ENCODE measurements around the gene ARHGAP33.

ARHGAP33 gene

DNA sequence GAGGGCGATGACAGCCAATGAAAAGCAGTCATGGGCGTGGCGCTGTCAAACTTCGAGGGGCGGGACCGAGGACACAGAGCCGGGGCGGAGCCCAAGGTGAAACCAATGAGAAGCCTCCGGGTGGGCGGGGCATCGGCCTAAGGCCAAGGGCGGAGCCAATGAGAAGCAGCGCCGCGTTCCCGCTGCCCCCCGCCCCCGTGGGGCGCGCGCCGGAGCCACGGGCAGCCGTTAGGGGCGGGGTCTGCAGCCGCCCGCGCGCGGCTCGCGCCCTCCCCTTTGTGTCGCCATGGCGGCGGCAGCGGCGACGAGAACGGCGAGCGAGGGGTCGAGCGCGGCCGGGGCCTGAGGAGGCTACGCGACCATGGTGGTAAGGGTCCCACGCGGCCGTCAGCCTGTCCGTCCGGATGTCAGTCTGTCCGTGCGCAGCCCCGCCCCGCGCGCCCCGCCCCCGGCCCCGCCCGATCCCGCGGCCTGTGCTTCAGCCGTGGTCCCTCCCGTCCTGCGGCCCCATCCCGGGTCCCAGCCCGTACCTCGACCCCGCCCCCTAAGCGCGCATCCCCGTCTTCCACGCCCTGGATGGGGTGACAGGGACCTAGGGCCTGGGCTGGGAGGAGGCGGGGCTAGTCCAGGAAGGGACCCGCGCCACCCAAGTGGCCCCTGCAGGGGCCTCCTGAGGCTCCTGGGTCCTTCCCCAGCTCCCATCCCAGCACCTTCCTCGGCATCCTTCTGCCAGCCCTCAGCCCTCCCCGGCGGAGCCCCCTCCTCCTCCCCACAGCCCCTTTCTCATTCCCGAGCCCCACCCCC lies at the start of gene ARHGAP33:
Gene ARHGAP33, plus strand, starts transcription at position 267 of the 804 bp plus-strand sequence. Its CDS starts 95 bp downstream, at position 362.
- peak within 1 kb of the TSS; percentile 81 for H3K4me3 ChIP-seq (ENCODE audit: low read length)
- peaks cover 23% of the 10 kb centered on the region for H3K4me1 ChIP-seq (ENCODE audit: insufficient read depth, low read length)
- H3K36me3 ChIP-seq (ENCODE audit: insufficient read depth, low read length) = peaks cover 25% of the 10 kb centered on the region
- H3K9me3 ChIP-seq (ENCODE audit: low read length) = no peaks in the 10 kb centered on the region
- no peak within 1 kb of the TSS for H2AFZ ChIP-seq (ENCODE audit: low read depth, low read length)
- H3K27me3 ChIP-seq (ENCODE audit: insufficient read depth, low read length) = no peaks in the 10 kb centered on the region

- Histone ChIP-seq H3K36me3 (ENCODE audit: insufficient read depth, low read length) (peaks cover 91% of the 10 kb centered on the region), H2AFZ (ENCODE audit: low read depth, low read length) (no peak overlapping the region), H3K9me3 (ENCODE audit: low read length) (no peaks in the 10 kb centered on the region), H3K4me1 (ENCODE audit: insufficient read depth, low read length) (no peaks in the 10 kb centered on the region), H3K4me3 (ENCODE audit: low read length) (no peak overlapping the region), H3K27me3 (ENCODE audit: insufficient read depth, low read length) (no peaks in the 10 kb centered on the region)
Observed at GRCh38 chr19:35727053-35727955, 48.1 kb upstream of the ARHGAP33 start.

DNA sequence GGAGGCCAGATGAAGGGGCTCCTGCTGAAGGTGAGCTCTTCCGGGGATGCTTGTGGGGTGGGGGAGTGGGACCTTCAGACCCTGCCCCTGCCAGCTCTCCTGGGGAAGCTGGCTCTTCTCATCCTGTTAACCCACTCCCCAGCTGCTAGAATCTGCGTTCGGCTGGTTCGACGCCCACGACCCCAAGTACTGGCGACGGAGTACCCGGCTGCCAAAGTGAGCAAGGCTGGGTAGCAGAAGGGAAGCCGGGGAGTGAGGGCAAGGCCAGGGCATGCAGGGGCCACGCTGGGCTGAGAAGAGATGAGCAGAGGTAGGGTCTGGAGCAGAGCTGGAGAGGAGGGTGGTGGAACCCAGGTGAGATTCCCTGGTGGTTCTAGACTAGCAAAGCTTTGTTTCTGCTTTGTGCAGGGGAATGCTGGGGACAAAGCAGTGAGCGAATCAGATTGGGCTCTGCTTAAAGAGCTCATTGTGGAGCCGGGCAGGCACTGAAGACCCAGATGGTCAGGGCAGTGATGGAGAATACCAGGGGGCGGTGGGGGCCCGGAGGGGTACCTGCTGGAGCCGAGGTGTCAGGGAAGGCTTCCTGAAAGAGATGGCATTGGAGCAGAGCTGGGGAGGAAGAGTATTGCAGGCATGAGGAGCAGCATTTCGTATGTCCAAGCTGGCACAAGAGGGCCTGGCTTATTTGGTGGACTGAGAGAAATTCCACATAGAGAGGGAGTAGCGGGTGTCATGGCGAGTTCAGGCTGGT lies 47.2 kb upstream of the ARHGAP33 start:
- peaks cover 86% of the 10 kb centered on the region for H3K36me3 ChIP-seq (ENCODE audit: insufficient read depth, low read length)
- no peak overlapping the region for H2AFZ ChIP-seq (ENCODE audit: low read depth, low read length)
- H3K27me3 ChIP-seq (ENCODE audit: insufficient read depth, low read length) = no peaks in the 10 kb centered on the region
- no peaks in the 10 kb centered on the region for H3K9me3 ChIP-seq (ENCODE audit: low read length)
- no peaks in the 10 kb centered on the region for H3K4me1 ChIP-seq (ENCODE audit: insufficient read depth, low read length)
- H3K4me3 ChIP-seq (ENCODE audit: low read length) = no peak overlapping the region

GRCh38 chr19:35729021-35729420 lies 46.3 kb upstream of the ARHGAP33 start:
- H3K4me3 ChIP-seq (ENCODE audit: low read length) = no peak overlapping the region
- H3K36me3 ChIP-seq (ENCODE audit: insufficient read depth, low read length) = peaks cover 86% of the 10 kb centered on the region
- no peaks in the 10 kb centered on the region for H3K9me3 ChIP-seq (ENCODE audit: low read length)

GRCh38 chr19:35729763-35730162 lies 45.6 kb upstream of the ARHGAP33 start:
- peaks cover 86% of the 10 kb centered on the region for H3K36me3 ChIP-seq (ENCODE audit: insufficient read depth, low read length)
- H3K4me1 ChIP-seq (ENCODE audit: insufficient read depth, low read length) = no peaks in the 10 kb centered on the region
- H3K27me3 ChIP-seq (ENCODE audit: insufficient read depth, low read length) = no peaks in the 10 kb centered on the region
- no peaks in the 10 kb centered on the region for H3K9me3 ChIP-seq (ENCODE audit: low read length)
- H3K4me3 ChIP-seq (ENCODE audit: low read length) = no peak overlapping the region
- H2AFZ ChIP-seq (ENCODE audit: low read depth, low read length) = no peak overlapping the region

More at GRCh38 chr19:35729021-35729420, 46.3 kb upstream of the ARHGAP33 start:
- Histone ChIP-seq H2AFZ (ENCODE audit: low read depth, low read length) (no peak overlapping the region), H3K27me3 (ENCODE audit: insufficient read depth, low read length) (no peaks in the 10 kb centered on the region), H3K4me1 (ENCODE audit: insufficient read depth, low read length) (no peaks in the 10 kb centered on the region)

DNA sequence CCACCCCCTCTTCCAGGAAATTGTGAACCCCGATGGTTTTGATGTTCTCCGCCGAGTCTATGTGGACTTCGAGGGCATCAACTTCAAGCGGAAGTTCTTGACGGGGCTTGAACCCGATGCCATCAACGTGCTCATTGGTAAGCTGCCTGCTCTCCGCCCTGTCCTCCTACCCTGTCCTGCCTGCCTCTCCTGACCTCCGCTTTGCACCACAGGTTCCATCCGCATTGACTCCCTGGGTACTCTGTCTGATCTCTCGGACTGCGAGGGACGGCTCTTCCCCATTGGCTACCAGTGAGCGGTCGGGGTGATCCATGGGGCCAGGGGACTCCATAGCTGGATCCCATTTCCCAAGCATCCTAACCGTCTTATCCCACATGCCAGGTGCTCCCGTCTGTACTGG lies 45.0 kb upstream of the ARHGAP33 start:
- H3K27me3 ChIP-seq (ENCODE audit: insufficient read depth, low read length) = no peaks in the 10 kb centered on the region
- H3K4me3 ChIP-seq (ENCODE audit: low read length) = no peak overlapping the region
- H2AFZ ChIP-seq (ENCODE audit: low read depth, low read length) = no peak overlapping the region
- H3K4me1 ChIP-seq (ENCODE audit: insufficient read depth, low read length) = no peaks in the 10 kb centered on the region
- H3K9me3 ChIP-seq (ENCODE audit: low read length) = no peaks in the 10 kb centered on the region
- H3K36me3 ChIP-seq (ENCODE audit: insufficient read depth, low read length) = peaks cover 84% of the 10 kb centered on the region

DNA sequence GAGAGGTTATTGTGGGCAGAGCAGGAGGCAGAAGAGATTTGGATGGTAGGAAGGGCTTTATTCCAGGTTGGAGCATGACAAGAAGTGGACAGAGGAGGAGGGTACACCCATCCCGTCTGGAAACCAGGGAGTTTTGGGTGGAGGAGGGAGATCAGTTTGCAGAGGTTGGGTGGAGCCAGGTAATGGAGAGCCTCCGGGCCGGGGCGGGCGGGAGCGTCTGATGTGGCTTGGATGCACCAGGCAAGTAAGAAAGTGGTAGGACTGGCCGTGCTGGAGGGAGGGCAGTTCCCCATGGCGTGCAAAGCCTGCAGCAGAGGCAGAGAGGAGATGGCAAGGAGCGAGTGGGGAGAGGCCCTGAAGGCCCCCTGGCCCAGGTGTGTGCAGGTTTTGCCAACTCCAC lies 44.0 kb upstream of the ARHGAP33 start:
- Histone ChIP-seq H2AFZ (ENCODE audit: low read depth, low read length) (no peak overlapping the region), H3K27me3 (ENCODE audit: insufficient read depth, low read length) (no peaks in the 10 kb centered on the region), H3K36me3 (ENCODE audit: insufficient read depth, low read length) (peaks cover 79% of the 10 kb centered on the region), H3K4me3 (ENCODE audit: low read length) (no peak overlapping the region), H3K9me3 (ENCODE audit: low read length) (no peaks in the 10 kb centered on the region), H3K4me1 (ENCODE audit: insufficient read depth, low read length) (no peaks in the 10 kb centered on the region)

GRCh38 chr19:35731779-35732405 lies 43.5 kb upstream of the ARHGAP33 start:
- no peak overlapping the region for H2AFZ ChIP-seq (ENCODE audit: low read depth, low read length)
- H3K4me1 ChIP-seq (ENCODE audit: insufficient read depth, low read length) = no peaks in the 10 kb centered on the region
- no peaks in the 10 kb centered on the region for H3K27me3 ChIP-seq (ENCODE audit: insufficient read depth, low read length)
- no peak overlapping the region for H3K4me3 ChIP-seq (ENCODE audit: low read length)
- H3K9me3 ChIP-seq (ENCODE audit: low read length) = no peaks in the 10 kb centered on the region
- H3K36me3 ChIP-seq (ENCODE audit: insufficient read depth, low read length) = peaks cover 84% of the 10 kb centered on the region

DNA sequence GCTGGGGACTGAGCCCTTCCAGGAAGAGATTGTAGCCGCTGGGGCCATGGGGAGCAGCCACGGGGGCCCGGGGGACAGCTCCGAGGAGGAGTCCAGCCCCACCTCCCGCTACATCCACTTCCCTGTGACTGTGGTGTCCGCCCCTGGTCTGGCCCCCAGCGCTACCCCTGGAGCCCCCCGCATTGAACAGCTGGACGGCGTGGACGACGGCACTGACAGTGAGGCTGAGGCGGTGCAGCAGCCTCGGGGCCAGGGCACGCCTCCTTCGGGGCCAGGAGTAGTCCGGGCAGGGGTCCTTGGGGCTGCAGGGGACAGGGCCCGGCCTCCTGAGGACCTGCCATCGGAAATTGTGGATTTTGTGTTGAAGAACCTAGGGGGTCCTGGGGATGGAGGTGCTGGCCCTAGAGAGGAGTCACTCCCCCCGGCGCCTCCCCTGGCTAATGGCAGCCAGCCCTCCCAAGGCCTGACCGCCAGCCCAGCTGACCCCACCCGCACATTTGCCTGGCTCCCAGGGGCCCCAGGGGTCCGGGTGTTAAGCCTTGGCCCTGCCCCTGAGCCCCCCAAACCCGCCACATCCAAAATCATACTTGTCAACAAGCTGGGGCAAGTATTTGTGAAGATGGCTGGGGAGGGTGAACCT lies 42.7 kb upstream of the ARHGAP33 start:
- no peaks in the 10 kb centered on the region for H3K27me3 ChIP-seq (ENCODE audit: insufficient read depth, low read length)
- H3K9me3 ChIP-seq (ENCODE audit: low read length) = no peaks in the 10 kb centered on the region
- H2AFZ ChIP-seq (ENCODE audit: low read depth, low read length) = no peak overlapping the region
- H3K4me3 ChIP-seq (ENCODE audit: low read length) = no peak overlapping the region
- no peaks in the 10 kb centered on the region for H3K4me1 ChIP-seq (ENCODE audit: insufficient read depth, low read length)
- peaks cover 82% of the 10 kb centered on the region for H3K36me3 ChIP-seq (ENCODE audit: insufficient read depth, low read length)

GRCh38 chr19:35733180-35734125 lies 41.9 kb upstream of the ARHGAP33 start:
- Histone ChIP-seq H3K9me3 (ENCODE audit: low read length) (no peaks in the 10 kb centered on the region), H2AFZ (ENCODE audit: low read depth, low read length) (no peak overlapping the region), H3K36me3 (ENCODE audit: insufficient read depth, low read length) (peaks cover 83% of the 10 kb centered on the region), H3K4me1 (ENCODE audit: insufficient read depth, low read length) (no peaks in the 10 kb centered on the region), H3K27me3 (ENCODE audit: insufficient read depth, low read length) (no peaks in the 10 kb centered on the region), H3K4me3 (ENCODE audit: low read length) (no peak overlapping the region)

DNA sequence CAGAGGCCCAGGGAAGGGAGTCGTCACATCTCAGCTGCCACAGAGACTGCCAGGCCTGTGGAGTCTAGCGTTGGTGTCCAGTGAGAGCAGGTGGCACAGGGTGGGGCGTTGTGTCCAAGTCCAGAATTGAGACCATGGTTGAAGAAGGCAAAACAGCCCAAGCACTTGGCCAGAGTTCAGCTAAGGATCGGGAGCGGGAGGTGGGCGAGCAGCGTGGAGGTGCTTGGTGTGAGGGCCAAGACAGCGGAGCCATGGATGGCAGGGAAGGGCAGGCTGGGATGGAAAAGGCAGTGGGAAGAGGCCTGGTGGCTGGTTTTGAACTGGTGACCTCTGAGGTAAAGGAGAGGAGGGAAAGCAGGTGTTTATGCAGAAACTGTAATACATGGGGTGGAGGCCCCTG lies 41.1 kb upstream of the ARHGAP33 start:
- no peaks in the 10 kb centered on the region for H3K9me3 ChIP-seq (ENCODE audit: low read length)
- H3K27me3 ChIP-seq (ENCODE audit: insufficient read depth, low read length) = no peaks in the 10 kb centered on the region
- H2AFZ ChIP-seq (ENCODE audit: low read depth, low read length) = no peak overlapping the region
- peaks cover 80% of the 10 kb centered on the region for H3K36me3 ChIP-seq (ENCODE audit: insufficient read depth, low read length)
- H3K4me3 ChIP-seq (ENCODE audit: low read length) = no peak overlapping the region
- no peaks in the 10 kb centered on the region for H3K4me1 ChIP-seq (ENCODE audit: insufficient read depth, low read length)

Data from neuron (in vitro differentiated cells).